Muscle layer of colon (tissue), 2 donors: ENCODE measurements around the gene NSUN7.

ENCODE experiments used
- H3K27ac ChIP-seq: one replicate; pipeline ENCODE4 v1.7.0; 2013; ENCODE audit warnings: low read depth, mild to moderate bottlenecking, low read length, moderate library complexity
- H3K27me3 ChIP-seq, 2 donors: one replicate each; pipeline ENCODE4 v1.7.0; 2013; ENCODE audit warnings: low read length in 2 of 2, mild to moderate bottlenecking in 2 of 2; ENCODE audit not compliant: insufficient read depth in 2 of 2, control insufficient read depth in 1 of 2
- H3K36me3 ChIP-seq: one replicate; pipeline ENCODE4 v1.7.0; 2013; ENCODE audit warnings: mild to moderate bottlenecking, low read length; ENCODE audit not compliant: insufficient read depth
- H3K4me1 ChIP-seq: one replicate; pipeline ENCODE4 v1.7.0; 2013; ENCODE audit warnings: mild to moderate bottlenecking, low read length; ENCODE audit not compliant: insufficient read depth
- H3K4me3 ChIP-seq, 2 donors: one replicate each; pipeline ENCODE4 v1.7.0; 2013; ENCODE audit warnings: low read length in 2 of 2, low read depth in 1 of 2, mild to moderate bottlenecking in 1 of 2, moderate library complexity in 1 of 2
- H3K9ac ChIP-seq: one replicate; pipeline ENCODE4 v1.7.0; 2013; ENCODE audit warnings: low read length
- H3K9me3 ChIP-seq: one replicate; pipeline ENCODE4 v1.7.0; 2013; ENCODE audit warnings: mild to moderate bottlenecking, low read length
- donor health status: abdominal sarcoma.
- donor health status: Adenocarcinoma of cecum.

The NSUN7 gene

GRCh38 chr4:40822420-40823166 lies 72.8 kb downstream of the NSUN7 start:
- no peaks in the 10 kb centered on the region for H3K27me3 ChIP-seq
- H3K27ac ChIP-seq, result no peak overlapping the region
- peaks cover 29% of the 10 kb centered on the region for H3K36me3 ChIP-seq
- no peaks in the 10 kb centered on the region for H3K9me3 ChIP-seq
- H3K4me3 ChIP-seq, result no peak overlapping the region
- H3K9ac ChIP-seq, result no peak overlapping the region
- H3K4me1 ChIP-seq, result no peaks in the 10 kb centered on the region

GRCh38 chr4:40825014-40825838 lies 75.5 kb downstream of the NSUN7 start:
- no peak overlapping the region for H3K27ac ChIP-seq
- peaks cover 38% of the 10 kb centered on the region for H3K36me3 ChIP-seq

GRCh38 chr4:40826821-40827220 lies 77.1 kb downstream of the NSUN7 start:
- no peaks in the 10 kb centered on the region for H3K27me3 ChIP-seq
- H3K36me3 ChIP-seq, result peaks cover 34% of the 10 kb centered on the region
- H3K9me3 ChIP-seq, result no peaks in the 10 kb centered on the region
- H3K4me3 ChIP-seq, result no peak overlapping the region
- H3K9ac ChIP-seq, result no peak overlapping the region
- no peaks in the 10 kb centered on the region for H3K4me1 ChIP-seq
- no peak overlapping the region for H3K27ac ChIP-seq

More at GRCh38 chr4:40825014-40825838, 75.5 kb downstream of the NSUN7 start:
- Histone ChIP-seq H3K4me3 (no peak overlapping the region), H3K27me3 (no peaks in the 10 kb centered on the region), H3K9ac (no peak overlapping the region), H3K4me1 (no peaks in the 10 kb centered on the region), H3K9me3 (no peaks in the 10 kb centered on the region)

- Histone ChIP-seq H3K4me1 (no peaks in the 10 kb centered on the region), H3K36me3 (peaks cover 25% of the 10 kb centered on the region), H3K27ac (no peak overlapping the region)
Observed at GRCh38 chr4:40827758-40828157, 78.0 kb downstream of the NSUN7 start.

GRCh38 chr4:40828661-40829060 lies 78.9 kb downstream of the NSUN7 start:
- Histone ChIP-seq H3K36me3 (peaks cover 16% of the 10 kb centered on the region), H3K9ac (no peak overlapping the region), H3K9me3 (no peaks in the 10 kb centered on the region), H3K4me3 (no peak overlapping the region), H3K27me3 (no peaks in the 10 kb centered on the region), H3K4me1 (no peaks in the 10 kb centered on the region), H3K27ac (no peak overlapping the region)

More at GRCh38 chr4:40827758-40828157, 78.0 kb downstream of the NSUN7 start:
- H3K27me3 ChIP-seq, result no peaks in the 10 kb centered on the region
- H3K4me3 ChIP-seq, result no peak overlapping the region
- H3K9me3 ChIP-seq, result no peaks in the 10 kb centered on the region
- H3K9ac ChIP-seq, result no peak overlapping the region

GRCh38 chr4:40829586-40829985 lies 79.8 kb downstream of the NSUN7 start:
- Histone ChIP-seq H3K4me3 (no peak overlapping the region), H3K27me3 (no peaks in the 10 kb centered on the region), H3K9ac (no peak overlapping the region), H3K9me3 (no peaks in the 10 kb centered on the region), H3K4me1 (no peaks in the 10 kb centered on the region), H3K27ac (no peak overlapping the region), H3K36me3 (peaks cover 15% of the 10 kb centered on the region)

GRCh38 chr4:40831146-40831907 lies 81.6 kb downstream of the NSUN7 start:
- Histone ChIP-seq H3K4me3 (no peak overlapping the region), H3K9ac (no peak overlapping the region), H3K27ac (no peak overlapping the region), H3K9me3 (no peaks in the 10 kb centered on the region), H3K27me3 (no peaks in the 10 kb centered on the region), H3K36me3 (peaks cover 15% of the 10 kb centered on the region), H3K4me1 (no peaks in the 10 kb centered on the region)

GRCh38 chr4:40832175-40832574 lies 82.4 kb downstream of the NSUN7 start:
- no peaks in the 10 kb centered on the region for H3K27me3 ChIP-seq
- no peak overlapping the region for H3K9ac ChIP-seq
- H3K9me3 ChIP-seq, result no peaks in the 10 kb centered on the region
- H3K4me3 ChIP-seq, result no peak overlapping the region
- H3K4me1 ChIP-seq, result no peaks in the 10 kb centered on the region
- peaks cover 8% of the 10 kb centered on the region for H3K36me3 ChIP-seq
- no peak overlapping the region for H3K27ac ChIP-seq

- Histone ChIP-seq H3K27me3 (no peaks in the 10 kb centered on the region), H3K9me3 (no peaks in the 10 kb centered on the region), H3K9ac (no peak overlapping the region), H3K36me3 (peaks cover 8% of the 10 kb centered on the region), H3K27ac (no peak overlapping the region), H3K4me3 (no peak overlapping the region), H3K4me1 (no peaks in the 10 kb centered on the region)
Observed at GRCh38 chr4:40833212-40833611, 83.5 kb downstream of the NSUN7 start.

- H3K9ac ChIP-seq, result no peak overlapping the region
- no peaks in the 10 kb centered on the region for H3K9me3 ChIP-seq
- no peaks in the 10 kb centered on the region for H3K27me3 ChIP-seq
- H3K27ac ChIP-seq, result no peak overlapping the region
- H3K4me3 ChIP-seq, result no peak overlapping the region
- H3K36me3 ChIP-seq, result no peaks in the 10 kb centered on the region
- H3K4me1 ChIP-seq, result no peaks in the 10 kb centered on the region
Observed at GRCh38 chr4:40837094-40837870, 87.5 kb downstream of the NSUN7 start.

- Histone ChIP-seq H3K27ac (no peak overlapping the region), H3K27me3 (no peaks in the 10 kb centered on the region), H3K4me3 (no peak overlapping the region), H3K4me1 (no peaks in the 10 kb centered on the region), H3K9me3 (no peaks in the 10 kb centered on the region), H3K36me3 (no peaks in the 10 kb centered on the region), H3K9ac (no peak overlapping the region)
Observed at GRCh38 chr4:40838742-40839141, 89.0 kb downstream of the NSUN7 start.
